Ectodermal cell (in vitro differentiated cells): Measurements from ENCODE around the gene CMKLR1.

Experiments used
- H3K27ac ChIP-seq: 2 replicates; pipeline ENCODE4 v1.7.0; 2013; ENCODE audit warnings: mild to moderate bottlenecking, low read depth, low read length; ENCODE audit not compliant: insufficient read depth, poor library complexity, severe bottlenecking
- H3K27me3 ChIP-seq: 2 replicates; pipeline ENCODE4 v1.7.0; 2013; ENCODE audit warnings: mild to moderate bottlenecking, low read length; ENCODE audit not compliant: insufficient read depth, control insufficient read depth, poor library complexity, severe bottlenecking
- H3K36me3 ChIP-seq: one replicate; pipeline ENCODE4 v1.7.0; 2013; ENCODE audit warnings: low read length; ENCODE audit not compliant: control insufficient read depth, insufficient read depth
- H3K4me1 ChIP-seq: one replicate; pipeline ENCODE4 v1.7.0; 2013; ENCODE audit warnings: low read length; ENCODE audit not compliant: control insufficient read depth, insufficient read depth
- H3K4me3 ChIP-seq: 2 replicates; pipeline ENCODE4 v1.7.0; 2013; ENCODE audit warnings: low read depth, low read length, control low read depth; ENCODE audit not compliant: insufficient read depth
- H3K9me3 ChIP-seq: 2 replicates; pipeline ENCODE4 v1.7.0; 2013; ENCODE audit warnings: mild to moderate bottlenecking, low read length, moderate library complexity; ENCODE audit not compliant: control insufficient read depth
- WGBS, 2 experiments: methylation state at CpG; one replicate each; pipeline ENCODE4 v1.1.7; 2013; ENCODE audit warnings: missing lambda C conversion rate in 2 of 2; 5-methylcytosine and 5-hydroxymethylcytosine counted together

CMKLR1 gene

GRCh38 chr12:108285016-108285415 lies 54.1 kb downstream of the CMKLR1 start:
- no peak overlapping the region for H3K27ac ChIP-seq
- no peaks in the 10 kb centered on the region for H3K9me3 ChIP-seq
- no peaks in the 10 kb centered on the region for H3K27me3 ChIP-seq
- H3K36me3 ChIP-seq: no peaks in the 10 kb centered on the region
- no peak overlapping the region for H3K4me3 ChIP-seq
- no peaks in the 10 kb centered on the region for H3K4me1 ChIP-seq
- 60 to 68% methylated on average over 2 of the region's 2 CpGs for WGBS, 2 experiments

DNA sequence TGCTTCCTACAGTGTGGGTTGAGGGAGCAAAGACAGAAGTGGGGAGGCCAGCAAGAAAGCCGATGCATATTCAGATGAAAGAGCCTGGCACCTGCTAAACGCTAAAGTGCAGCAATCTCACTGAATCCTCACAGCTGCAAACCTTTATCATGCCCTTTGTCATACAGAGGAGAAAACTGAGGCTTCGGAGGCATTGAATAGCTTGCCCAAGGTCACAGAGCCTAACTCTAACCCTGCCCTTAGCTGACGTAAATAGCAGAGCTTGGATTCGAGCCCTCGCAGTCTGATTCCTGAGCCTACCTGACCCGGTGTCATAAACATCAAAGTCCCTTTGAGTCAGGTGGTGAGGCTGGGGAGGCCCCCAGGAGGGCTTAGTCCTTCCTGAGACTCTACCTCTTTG lies 54.9 kb downstream of the CMKLR1 start:
- Histone ChIP-seq H3K9me3 (no peaks in the 10 kb centered on the region), H3K27ac (no peak overlapping the region), H3K4me1 (no peaks in the 10 kb centered on the region), H3K36me3 (no peaks in the 10 kb centered on the region), H3K4me3 (no peak overlapping the region), H3K27me3 (no peaks in the 10 kb centered on the region)
- 59% methylated on average over 7 of the region's 7 CpGs for WGBS, 2 experiments

DNA sequence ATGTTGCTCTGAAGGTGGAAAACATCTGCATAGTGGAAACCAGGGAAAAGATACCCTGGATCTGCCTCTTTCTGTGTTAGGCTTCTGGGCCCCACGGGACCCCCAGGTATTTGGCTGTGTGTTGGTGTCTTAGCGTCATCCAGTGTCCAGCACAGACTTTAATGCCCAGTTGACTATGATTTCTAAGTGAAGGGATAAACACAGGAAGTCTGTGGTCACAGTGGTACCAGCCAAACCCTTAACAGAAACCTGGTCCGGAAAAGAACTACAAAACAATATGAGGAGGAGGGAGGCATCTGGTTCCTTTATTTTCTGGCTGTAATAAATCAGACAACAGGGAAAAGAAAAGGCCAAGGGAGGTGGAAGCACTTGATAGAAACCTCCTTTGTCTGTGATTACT lies 56.4 kb downstream of the CMKLR1 start:
- no peaks in the 10 kb centered on the region for H3K27me3 ChIP-seq
- no peaks in the 10 kb centered on the region for H3K9me3 ChIP-seq
- 95 to 96% methylated on average over 3 of the region's 3 CpGs for WGBS, 2 experiments
- no peak overlapping the region for H3K27ac ChIP-seq
- no peaks in the 10 kb centered on the region for H3K4me1 ChIP-seq
- no peaks in the 10 kb centered on the region for H3K36me3 ChIP-seq
- H3K4me3 ChIP-seq: no peak overlapping the region

- H3K4me1 ChIP-seq: no peaks in the 10 kb centered on the region
- 70 to 71% methylated on average over 1 to 2 of the region's 2 CpGs for WGBS, 2 experiments
- H3K27ac ChIP-seq: no peak overlapping the region
Observed at GRCh38 chr12:108282160-108282559, 57.0 kb downstream of the CMKLR1 start.

GRCh38 chr12:108277613-108278012 lies 61.5 kb downstream of the CMKLR1 start:
- Histone ChIP-seq H3K9me3 (no peaks in the 10 kb centered on the region), H3K36me3 (no peaks in the 10 kb centered on the region), H3K27me3 (no peaks in the 10 kb centered on the region), H3K4me3 (no peak overlapping the region), H3K4me1 (peaks cover 7% of the 10 kb centered on the region), H3K27ac (no peak overlapping the region)

More at GRCh38 chr12:108282160-108282559, 57.0 kb downstream of the CMKLR1 start:
- H3K36me3 ChIP-seq: no peaks in the 10 kb centered on the region
- no peaks in the 10 kb centered on the region for H3K9me3 ChIP-seq
- no peaks in the 10 kb centered on the region for H3K27me3 ChIP-seq
- no peak overlapping the region for H3K4me3 ChIP-seq

DNA sequence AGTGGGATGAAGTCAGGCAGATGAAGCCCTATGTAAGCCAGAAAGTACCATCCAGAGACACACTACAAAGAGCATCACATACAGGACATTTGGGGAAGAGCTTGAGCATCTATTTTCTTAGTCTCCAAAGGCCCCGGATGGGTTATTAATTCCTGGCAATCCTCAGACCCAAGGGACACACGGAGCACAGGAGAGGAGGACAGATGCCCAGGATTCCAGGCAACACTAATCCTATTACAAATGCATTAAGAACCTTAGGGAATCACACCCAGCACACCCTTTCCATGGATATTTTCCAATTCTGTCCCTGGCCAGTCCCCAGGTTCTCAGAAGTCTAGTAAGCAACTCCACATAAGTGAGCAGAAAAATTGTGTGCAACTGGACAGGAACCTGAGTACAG lies 65.9 kb downstream of the CMKLR1 start:
- WGBS, 2 experiments: 68 to 72% methylated on average over 2 of the region's 2 CpGs
- Histone ChIP-seq H3K27ac (no peak overlapping the region), H3K4me3 (no peak overlapping the region), H3K27me3 (no peaks in the 10 kb centered on the region), H3K9me3 (no peaks in the 10 kb centered on the region), H3K4me1 (peaks cover 7% of the 10 kb centered on the region), H3K36me3 (no peaks in the 10 kb centered on the region)

DNA sequence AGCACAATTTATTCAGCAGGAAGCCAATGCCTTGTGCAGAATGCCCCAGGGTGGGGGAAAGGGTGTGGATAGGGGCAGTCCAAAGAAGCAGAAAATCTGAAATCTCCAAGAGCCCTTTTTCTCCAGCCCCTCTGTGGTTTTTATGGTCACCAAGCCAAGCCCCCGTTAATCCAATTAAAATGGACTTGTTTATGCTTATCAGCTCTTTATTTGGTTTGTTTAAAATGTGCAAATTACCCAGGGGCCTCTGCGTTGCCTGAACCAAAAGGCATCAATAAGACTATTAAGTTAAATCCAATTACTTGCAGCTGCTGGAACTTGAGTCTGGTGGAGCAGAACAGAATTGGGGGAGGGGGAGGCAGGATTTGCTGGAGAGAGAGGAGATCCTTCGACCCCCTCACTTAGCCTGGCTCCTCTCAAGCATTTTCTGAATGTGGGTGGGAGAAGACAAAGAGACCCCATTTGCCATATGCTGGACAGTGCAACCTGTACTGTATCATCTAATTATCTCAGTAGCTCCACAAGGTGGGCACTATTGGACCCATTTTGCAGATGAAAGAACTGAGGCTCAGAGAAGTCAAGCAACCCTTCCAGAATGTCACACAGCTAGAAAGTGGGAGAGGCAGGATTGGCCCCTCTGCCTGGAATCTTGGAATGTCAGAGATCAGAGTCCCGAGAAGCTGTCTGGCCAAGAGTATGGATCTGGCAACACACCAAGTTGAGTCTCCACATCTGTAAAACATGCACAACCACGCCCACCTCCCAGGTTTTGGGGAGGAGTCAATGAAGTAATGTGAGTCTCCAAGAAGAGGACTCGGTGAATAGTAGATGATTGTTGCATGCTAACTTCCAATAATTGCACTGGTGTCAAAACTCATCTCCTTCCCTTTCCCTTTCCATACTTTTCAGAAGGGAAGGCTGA lies 66.9 kb downstream of the CMKLR1 start:
- peaks cover 7% of the 10 kb centered on the region for H3K4me1 ChIP-seq
- WGBS, 2 experiments: 72 to 78% methylated on average over 5 to 6 of the region's 6 CpGs
- H3K27ac ChIP-seq: peak overlapping the region; percentile 32
- no peak overlapping the region for H3K4me3 ChIP-seq
- no peaks in the 10 kb centered on the region for H3K9me3 ChIP-seq
- no peaks in the 10 kb centered on the region for H3K27me3 ChIP-seq
- H3K36me3 ChIP-seq: no peaks in the 10 kb centered on the region

DNA sequence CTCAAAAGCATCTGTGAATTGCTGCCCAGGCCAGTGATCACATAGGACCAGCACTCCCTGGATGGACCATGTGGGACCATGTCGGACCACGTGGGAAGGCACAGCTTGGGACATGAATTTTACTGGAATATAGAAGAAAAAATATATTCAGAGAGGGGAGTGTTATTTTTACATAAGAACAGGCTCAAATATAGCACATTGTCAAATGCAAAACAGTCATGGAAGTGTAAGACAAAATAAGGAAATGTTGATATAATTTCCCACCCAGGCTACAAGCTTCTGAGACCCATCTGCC lies 68.3 kb downstream of the CMKLR1 start:
- Histone ChIP-seq H3K9me3 (no peaks in the 10 kb centered on the region), H3K4me3 (no peak overlapping the region), H3K36me3 (no peaks in the 10 kb centered on the region), H3K27ac (no peak overlapping the region), H3K4me1 (peaks cover 7% of the 10 kb centered on the region), H3K27me3 (no peaks in the 10 kb centered on the region)
- 91 to 94% methylated on average over 2 of the region's 2 CpGs for WGBS, 2 experiments

GRCh38 chr12:108270035-108270848 lies 68.9 kb downstream of the CMKLR1 start:
- WGBS, 2 experiments: 95 to 98% methylated on average over 2 of the region's 2 CpGs
- H3K27ac ChIP-seq: no peak overlapping the region
- H3K36me3 ChIP-seq: no peaks in the 10 kb centered on the region
- no peak overlapping the region for H3K4me3 ChIP-seq
- no peaks in the 10 kb centered on the region for H3K27me3 ChIP-seq
- peaks cover 7% of the 10 kb centered on the region for H3K4me1 ChIP-seq
- H3K9me3 ChIP-seq: no peaks in the 10 kb centered on the region

DNA sequence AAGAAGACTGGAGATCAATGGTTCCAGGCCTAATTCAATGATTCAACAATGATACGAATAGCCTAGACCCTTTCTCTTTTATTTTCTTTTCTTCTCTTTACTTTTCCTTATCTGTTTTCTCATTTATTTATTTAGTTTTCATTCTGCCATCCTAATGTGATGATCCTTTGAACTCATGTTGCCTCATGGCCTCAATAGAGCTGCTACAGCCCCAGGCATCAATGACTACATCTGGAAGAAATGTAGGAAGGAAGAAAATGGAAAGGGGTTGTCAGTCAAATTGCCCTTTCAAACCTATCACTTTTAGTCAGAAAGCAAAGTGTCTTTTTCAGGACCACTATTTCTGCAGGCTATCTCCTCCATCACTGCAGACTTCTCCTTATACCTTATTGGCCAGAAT lies 69.9 kb downstream of the CMKLR1 start:
- no peak overlapping the region for H3K27ac ChIP-seq
- WGBS, 2 experiments: 91 to 96% methylated on average over 1 of the region's 1 CpG
- H3K36me3 ChIP-seq: no peaks in the 10 kb centered on the region
- no peaks in the 10 kb centered on the region for H3K27me3 ChIP-seq
- H3K4me3 ChIP-seq: no peak overlapping the region
- H3K4me1 ChIP-seq: peaks cover 7% of the 10 kb centered on the region
- H3K9me3 ChIP-seq: no peaks in the 10 kb centered on the region
